Endothelial cell of umbilical vein (primary cell): ENCODE measurements around the gene DPEP2. TPM values are rescaled to one million over a fixed set of nuclear protein-coding genes. Genes with fewer than 3 reads are reported as not detected.

Source experiments
- BruUV-seq: library from RNA; stranded (reverse); fragments of 400-500 nt; replicated peaks from 2 replicates; lab custom pipeline; 2021; lab: Mats Ljungman, UMichigan
- CTCF ChIA-PET: fragments of 300-600, 350-600 bp; sonication (Branson Sonifier 250); formaldehyde crosslinking; loops from one replicate; lab custom pipeline; 2021; ENCODE audit warnings: antibody characterized with exemption, inconsistent platforms; lab: Charles Lee
- POLR2A ChIA-PET: fragments of 300-600, 350-600 bp; sonication (Branson Sonifier 250); formaldehyde crosslinking; loops from one replicate; lab custom pipeline; 2021; ENCODE audit warnings: antibody characterized with exemption, inconsistent platforms; lab: Charles Lee
- DNase-seq: peaks from one replicate; pipeline ENCODE4 v3.0.0-alpha.2; 2011; ENCODE audit warnings: low read depth, low spot score
- FAIRE-seq: peaks from 2 replicates; lab custom pipeline; 2011; peaks lifted over from hg19 to GRCh38; lab: Jason Lieb, UNC
- H2AFZ ChIP-seq: 2 replicates; pipeline ENCODE4 v1.6.0; 2012; ENCODE audit warnings: low read depth, low read length, control low read depth, inconsistent platforms
- H3K27ac ChIP-seq: 2 replicates; pipeline ENCODE4 v1.5.1; 2011; ENCODE audit warnings: low read depth, mild to moderate bottlenecking, control low read depth, low read length, moderate library complexity; ENCODE audit not compliant: insufficient read depth
- H3K27me3 ChIP-seq, 2 experiments: 2 replicates each; pipeline versions ENCODE4 v1.6.0 to v1.6.1; 2011; ENCODE audit warnings: low read length in 2 of 2, mixed read lengths in 1 of 2; ENCODE audit not compliant: control insufficient read depth in 2 of 2, insufficient read depth in 2 of 2
- H3K36me3 ChIP-seq, 2 experiments: 2 replicates in 1 of 2; 3 replicates in 1 of 2; pipeline ENCODE4 v1.5.1; 2011; ENCODE audit warnings: low read length in 2 of 2, mild to moderate bottlenecking in 1 of 2, moderate library complexity in 1 of 2; ENCODE audit not compliant: control insufficient read depth in 2 of 2, insufficient read depth in 2 of 2; ENCODE audit errors: extremely low read depth in 1 of 2
- H3K4me1 ChIP-seq: 3 replicates; pipeline ENCODE4 v1.5.1; 2011; ENCODE audit warnings: mild to moderate bottlenecking, low read length; ENCODE audit not compliant: control insufficient read depth, insufficient read depth; ENCODE audit errors: extremely low read depth
- H3K4me2 ChIP-seq: 2 replicates; pipeline ENCODE4 v1.6.1; 2011; ENCODE audit warnings: low read length, control low read depth, mixed read lengths; ENCODE audit not compliant: insufficient read depth
- H3K4me3 ChIP-seq, 3 experiments: fragments of 200-600 bp in 1 of 3; sonication (generic), shearing (Covaris generic) in 1 of 3; replicated peaks in 1 of 3; 2 replicates each; pipeline ENCODE4 v1.5.1; 2011 to 2016; ENCODE audit warnings: control low read depth in 3 of 3, low read length in 3 of 3, mild to moderate bottlenecking in 2 of 3, inconsistent platforms in 1 of 3, low read depth in 1 of 3, moderate library complexity in 1 of 3; ENCODE audit not compliant: insufficient read depth in 1 of 3
- H3K79me2 ChIP-seq: 2 replicates; pipeline ENCODE4 v1.6.0; 2012; ENCODE audit warnings: low read length, inconsistent platforms; ENCODE audit not compliant: control insufficient read depth, insufficient read depth
- H3K9ac ChIP-seq: replicated peaks from 2 replicates; pipeline ENCODE3; 2011; ENCODE audit warnings: low read length, control low read depth; ENCODE audit not compliant: insufficient read depth; ENCODE audit errors: extremely low read depth
- H3K9me1 ChIP-seq: replicated peaks from 3 replicates; pipeline ENCODE4 v1.6.0; 2011; ENCODE audit warnings: mild to moderate bottlenecking, low read length; ENCODE audit not compliant: control insufficient read depth, insufficient read depth; ENCODE audit errors: extremely low read depth
- H3K9me3 ChIP-seq: replicated peaks from 2 replicates; pipeline ENCODE4 v1.5.1; 2012; ENCODE audit warnings: low read length, inconsistent platforms; ENCODE audit not compliant: control insufficient read depth, insufficient read depth
- H4K20me1 ChIP-seq: replicated peaks from 2 replicates; pipeline ENCODE3; 2011; ENCODE audit warnings: mild to moderate bottlenecking, low read length; ENCODE audit not compliant: control insufficient read depth, insufficient read depth; ENCODE audit errors: extremely low read depth
- EZH2 ChIP-seq: IDR thresholded peaks from 2 replicates; pipeline ENCODE4 v1.6.1; 2012; ENCODE audit warnings: borderline replicate concordance, low read depth, mild to moderate bottlenecking, moderate library complexity, low read length, inconsistent platforms; ENCODE audit not compliant: severe bottlenecking
- FOS ChIP-seq: IDR thresholded peaks from 2 replicates; pipeline ENCODE4 v1.6.1; 2011; ENCODE audit warnings: mild to moderate bottlenecking, low read length, moderate library complexity, borderline replicate concordance; ENCODE audit not compliant: insufficient read depth
- GATA2 ChIP-seq: IDR thresholded peaks from 2 replicates; pipeline ENCODE4 v1.7.0; 2011; ENCODE audit warnings: low read depth, mild to moderate bottlenecking, moderate library complexity, mixed read lengths, low read length; ENCODE audit not compliant: insufficient read length, insufficient read depth
- JUN ChIP-seq: IDR thresholded peaks from 2 replicates; pipeline ENCODE4 v1.6.1; 2011; ENCODE audit warnings: borderline replicate concordance, low read depth; ENCODE audit not compliant: insufficient read length, insufficient read depth
- MYC ChIP-seq: IDR thresholded peaks from one replicate; pipeline ENCODE4 v1.6.1; 2011; ENCODE audit warnings: mild to moderate bottlenecking, low read depth, low read length
- POLR2A ChIP-seq: IDR thresholded peaks from 2 replicates; pipeline ENCODE4 v1.6.1; 2012; ENCODE audit warnings: low read depth, mild to moderate bottlenecking, control low read depth, low read length
- POLR2AphosphoS5 ChIP-seq: IDR thresholded peaks from 2 replicates; pipeline ENCODE4 v1.6.1; 2012; ENCODE audit warnings: low read depth, mild to moderate bottlenecking, control low read depth, low read length, moderate library complexity; ENCODE audit not compliant: insufficient read depth
- dilution Hi-C: fragments of 300-500 bp; cut with MboI; formaldehyde crosslinking; loops from one replicate; pipeline ENCODE4 v1.15.0; 2019; ENCODE audit warnings: low sequenced_read_pairs; ENCODE audit not compliant: extremely low pct_ligation_motif_present
- intact Hi-C: fragments of 100-400 bp; cut with micrococcal nuclease; formaldehyde crosslinking; loops from one replicate; pipeline ENCODE4 v1.10.0; 2022
- polyA plus RNA-seq, 4 experiments: library from polyadenylated mRNA; depleted of rRNA in 3 of 4; stranded (reverse) in 3 of 4; unstranded in 1 of 4; fragments of >200 nt; gene quantifications; 2 replicates each; pipeline versions ENCODE4 v1.2.1 to v1.2.3, GENCODE V29; 2011 to 2012; ENCODE audit warnings: missing spikeins in 1 of 4
- total RNA-seq: library from RNA; stranded (reverse); gene quantifications from 2 replicates; pipeline ENCODE4 v1.2.3, GENCODE V29; 2021
- TF ChIP-seq, protein P1 (sequence below), 2 donors: IDR thresholded peaks; 1 replicate in 1 of 2; 2 replicates in 1 of 2; pipeline ENCODE4 v1.5.1; 2011; ENCODE audit warnings: low read length in 2 of 2, mild to moderate bottlenecking in 2 of 2, moderate library complexity in 2 of 2, control low read depth in 1 of 2, inconsistent platforms in 1 of 2, low read depth in 1 of 2; ENCODE audit not compliant: insufficient read depth in 1 of 2; ENCODE audit errors: extremely low read depth in 1 of 2
- TF ChIP-seq, protein P2 (sequence below): IDR thresholded peaks from 2 replicates; pipeline ENCODE4 v1.6.1; 2011; ENCODE audit not compliant: insufficient read depth, insufficient read length

DPEP2 gene
- total and polyA plus RNA-seq, 2 donors (not counting 3 experiments of a cell fraction or from before 2014, with no cell fraction given): 0.27 to 1.8 TPM

DNA sequence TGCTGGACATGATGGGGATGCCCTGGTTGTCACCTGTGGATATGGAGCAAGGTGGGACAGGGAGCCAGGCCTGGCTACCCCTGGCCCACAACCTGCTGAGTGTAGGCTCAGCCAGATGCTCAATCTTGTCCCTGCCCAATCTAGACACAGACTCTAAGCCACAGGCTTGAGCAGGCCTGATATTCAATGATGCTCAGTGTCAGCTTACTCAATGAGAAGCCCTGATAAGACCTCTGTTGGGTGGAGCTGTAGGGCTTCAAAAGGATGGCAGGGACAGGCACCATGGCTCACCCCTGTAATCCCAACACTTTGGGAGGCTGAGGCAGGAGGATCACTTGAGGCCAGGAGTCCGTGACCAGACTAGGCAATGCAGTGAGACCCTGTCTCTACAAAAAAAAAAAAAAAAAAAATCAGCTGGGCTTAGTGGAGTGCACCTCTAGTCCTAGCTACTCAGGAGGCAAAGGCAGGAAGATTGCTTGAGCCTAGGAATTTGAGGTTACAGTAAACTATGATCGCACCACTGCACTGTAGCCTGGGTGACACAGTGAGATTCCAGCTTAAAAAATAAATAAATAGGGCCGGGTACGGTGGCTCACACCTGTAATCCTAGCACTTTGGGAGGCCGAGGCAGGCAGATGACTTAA, 58.7 kb downstream of the DPEP2 start:
- H3K27me3 ChIP-seq: no peaks in the 10 kb centered on the region
- ChIA-PET POLR2A (no interaction called here), CTCF (interaction anchor here (1.3 to 3.1 kb wide), 4 partner anchors 15 to 125 kb away, joined by 3 to 27 read pairs (median 12); no protein-coding TSS in a partner anchor)
- H3K9me1 ChIP-seq: no peaks in the 10 kb centered on the region
- H3K9me3 ChIP-seq: no peaks in the 10 kb centered on the region
- no TSS peak for BruUV-seq
- no peak overlapping the region for H3K27ac ChIP-seq
- peaks cover 11 to 40% of the 10 kb centered on the region in 2 experiments for H3K36me3 ChIP-seq
- no peak overlapping the region for H2AFZ ChIP-seq
- dilution Hi-C loops: no loop called here
- no peaks in the 10 kb centered on the region for H4K20me1 ChIP-seq
- intact Hi-C loops: no loop called here
- FAIRE-seq (no peak), DNase-seq (no peak)
- no peak for TF ChIP-seq MYC
- no peak for TF ChIP-seq JUN
- TF ChIP-seq FOS: no peak
- TF ChIP-seq, protein P1, sequence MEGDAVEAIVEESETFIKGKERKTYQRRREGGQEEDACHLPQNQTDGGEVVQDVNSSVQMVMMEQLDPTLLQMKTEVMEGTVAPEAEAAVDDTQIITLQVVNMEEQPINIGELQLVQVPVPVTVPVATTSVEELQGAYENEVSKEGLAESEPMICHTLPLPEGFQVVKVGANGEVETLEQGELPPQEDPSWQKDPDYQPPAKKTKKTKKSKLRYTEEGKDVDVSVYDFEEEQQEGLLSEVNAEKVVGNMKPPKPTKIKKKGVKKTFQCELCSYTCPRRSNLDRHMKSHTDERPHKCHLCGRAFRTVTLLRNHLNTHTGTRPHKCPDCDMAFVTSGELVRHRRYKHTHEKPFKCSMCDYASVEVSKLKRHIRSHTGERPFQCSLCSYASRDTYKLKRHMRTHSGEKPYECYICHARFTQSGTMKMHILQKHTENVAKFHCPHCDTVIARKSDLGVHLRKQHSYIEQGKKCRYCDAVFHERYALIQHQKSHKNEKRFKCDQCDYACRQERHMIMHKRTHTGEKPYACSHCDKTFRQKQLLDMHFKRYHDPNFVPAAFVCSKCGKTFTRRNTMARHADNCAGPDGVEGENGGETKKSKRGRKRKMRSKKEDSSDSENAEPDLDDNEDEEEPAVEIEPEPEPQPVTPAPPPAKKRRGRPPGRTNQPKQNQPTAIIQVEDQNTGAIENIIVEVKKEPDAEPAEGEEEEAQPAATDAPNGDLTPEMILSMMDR (IDR thresholded peaks at IDR 0.05; ENCODE audit: extremely low read depth in 1 of 2, insufficient read depth in 1 of 2, low read depth in 1 of 2, low read length in 2 of 2): no peak
- no peak for TF ChIP-seq POLR2AphosphoS5
- TF ChIP-seq EZH2: no peak
- no peak for TF ChIP-seq GATA2
- TF ChIP-seq, protein P2, sequence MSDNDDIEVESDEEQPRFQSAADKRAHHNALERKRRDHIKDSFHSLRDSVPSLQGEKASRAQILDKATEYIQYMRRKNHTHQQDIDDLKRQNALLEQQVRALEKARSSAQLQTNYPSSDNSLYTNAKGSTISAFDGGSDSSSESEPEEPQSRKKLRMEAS: no peak
- no peak for TF ChIP-seq POLR2A
- H3K79me2 ChIP-seq: no peaks in the 10 kb centered on the region
- H3K9ac ChIP-seq: no peak overlapping the region
- H3K4me1 ChIP-seq: peaks cover 6% of the 10 kb centered on the region
- H3K4me3 ChIP-seq: no peak overlapping the region
- H3K4me2 ChIP-seq: no peak overlapping the region
